HepG2 (cell line): ENCODE measurements around the gene TGFBRAP1. TPM values are rescaled to one million over a fixed set of nuclear protein-coding genes. Genes with fewer than 3 reads are reported as not detected.

Source experiments
- AFF4 ChIP-seq: sonication (generic); formaldehyde crosslinking; IDR thresholded peaks from 2 replicates; pipeline ENCODE4 v1.4.0; 2020; ENCODE audit warnings: missing genetic modification reagents
- CENPX ChIP-seq: sonication (generic); formaldehyde crosslinking; IDR thresholded peaks from 2 replicates; pipeline ENCODE4 v1.9.0; 2021; ENCODE audit warnings: mild to moderate bottlenecking, missing genetic modification reagents, moderate library complexity
- CREB3 ChIP-seq: sonication (generic); formaldehyde crosslinking; IDR thresholded peaks from 2 replicates; pipeline ENCODE4 v1.5.0; 2020; ENCODE audit warnings: missing genetic modification reagents
- FLYWCH1 ChIP-seq: sonication (generic); formaldehyde crosslinking; IDR thresholded peaks from 2 replicates; pipeline ENCODE4 v1.8.1; 2023; ENCODE audit warnings: mild to moderate bottlenecking, missing genetic modification reagents
- GMEB1 ChIP-seq: sonication (generic); formaldehyde crosslinking; IDR thresholded peaks from 2 replicates; pipeline ENCODE4 v1.5.1; 2020; ENCODE audit warnings: missing genetic modification reagents, mild to moderate bottlenecking, borderline replicate concordance
- ISX ChIP-seq: sonication (generic); formaldehyde crosslinking; conservative IDR thresholded peaks from 2 replicates; pipeline ENCODE4 v1.5.0; 2020; ENCODE audit warnings: missing genetic modification reagents
- MEIS2 ChIP-seq: sonication (generic); formaldehyde crosslinking; IDR thresholded peaks from 2 replicates; pipeline ENCODE4 v1.9.0; 2021; ENCODE audit warnings: mild to moderate bottlenecking, missing genetic modification reagents
- ZNF230 ChIP-seq: sonication (generic); formaldehyde crosslinking; IDR thresholded peaks from 2 replicates; pipeline ENCODE4 v1.4.0; 2020; ENCODE audit warnings: mild to moderate bottlenecking, missing genetic modification reagents
- ZNF615 ChIP-seq: sonication (generic); formaldehyde crosslinking; IDR thresholded peaks from 2 replicates; pipeline ENCODE4 v1.5.0; 2020; ENCODE audit warnings: mild to moderate bottlenecking, missing genetic modification reagents, borderline replicate concordance
- ZNF788 ChIP-seq: sonication (generic); formaldehyde crosslinking; IDR thresholded peaks from 2 replicates; pipeline ENCODE4 v1.5.0; 2020; ENCODE audit warnings: mild to moderate bottlenecking, missing genetic modification reagents, borderline replicate concordance
- ZSCAN12 ChIP-seq: sonication (generic); formaldehyde crosslinking; IDR thresholded peaks from 2 replicates; pipeline ENCODE4 v1.9.0; 2021; ENCODE audit warnings: mild to moderate bottlenecking, missing genetic modification reagents
- polyA plus RNA-seq, 8 experiments: library from polyadenylated mRNA; depleted of rRNA in 3 of 8; stranded (reverse) in 7 of 8; unstranded in 1 of 8; fragments of >200 nt; fragmentation: Illumina TruSeq in 4 of 8; extraction: Trizol in 4 of 8; gene quantifications; 2 replicates each; pipeline versions ENCODE4 v1.2.1 to v1.2.3, GENCODE V29; 2011 to 2016; ENCODE audit warnings: low read depth in 4 of 8, missing spikeins in 1 of 8, mixed read lengths in 1 of 8; ENCODE audit not compliant: insufficient read depth in 1 of 8
- total RNA-seq, 5 experiments: library from RNA; depleted of rRNA; stranded (reverse); fragments of >200 nt; fragmentation: Illumina TruSeq; extraction: Trizol; gene quantifications; 2 replicates each; pipeline ENCODE4 v1.2.3, GENCODE V29; 2016; ENCODE audit warnings: low read depth in 1 of 5
- TF ChIP-seq, protein P1 (sequence below): sonication (generic); formaldehyde crosslinking; IDR thresholded peaks from 2 replicates; pipeline ENCODE4 v1.5.0; 2020; ENCODE audit warnings: missing genetic modification reagents, mild to moderate bottlenecking, borderline replicate concordance

The TGFBRAP1 gene
- total and polyA plus RNA-seq, 2 of the 13 experiments (the other 11 are each of a cell fraction or from before 2014, with no cell fraction given), result 12.7 to 22.9 TPM

DNA sequence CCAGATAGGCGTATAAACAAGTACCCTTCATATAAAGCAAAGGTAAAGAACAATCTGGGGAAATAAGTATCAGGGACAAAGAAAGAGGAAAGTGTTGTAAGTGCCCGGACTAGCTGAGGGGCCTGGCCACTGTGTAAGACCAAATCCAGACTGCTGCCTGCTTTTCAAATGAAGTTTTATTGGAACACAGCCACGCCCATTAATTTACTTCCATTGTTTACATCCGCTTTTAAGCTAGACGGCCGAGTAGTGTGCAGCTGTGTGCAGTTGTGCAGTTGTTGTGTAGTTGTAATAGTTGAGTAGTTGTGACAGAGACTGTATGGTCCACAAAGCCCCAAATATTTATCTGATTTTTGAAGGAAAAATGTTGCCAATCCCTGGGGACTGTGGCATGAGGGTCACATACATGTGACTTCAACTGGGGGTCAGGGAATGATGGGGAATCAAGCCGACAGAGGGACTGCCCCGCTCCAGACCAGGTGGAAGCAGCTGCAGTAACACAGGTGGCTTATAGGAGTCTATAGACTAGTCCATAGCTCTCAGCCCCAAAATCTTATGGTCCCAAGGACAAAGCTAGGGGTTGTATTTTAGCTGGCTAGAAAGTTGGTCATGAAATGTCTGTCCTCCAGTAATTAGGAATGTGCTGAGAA is 39.3 kb upstream of the TGFBRAP1 start (continued):
- TF ChIP-seq AFF4 (CRISPR knock-in tag), result no peak
- TF ChIP-seq, protein P1, sequence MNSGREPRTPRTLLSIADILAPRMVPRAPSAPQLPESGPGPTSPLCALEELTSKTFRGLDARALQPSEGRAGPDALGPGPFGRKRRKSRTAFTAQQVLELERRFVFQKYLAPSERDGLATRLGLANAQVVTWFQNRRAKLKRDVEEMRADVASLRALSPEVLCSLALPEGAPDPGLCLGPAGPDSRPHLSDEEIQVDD (CRISPR knock-in tag), result no peak
- TF ChIP-seq ZNF615 (CRISPR knock-in tag), result no peak
- no peak for TF ChIP-seq GMEB1
- TF ChIP-seq CREB3 (CRISPR knock-in tag), result no peak
- TF ChIP-seq ZSCAN12 (CRISPR knock-in tag), result no peak
- no peak for TF ChIP-seq ISX (CRISPR knock-in tag)
- TF ChIP-seq ZNF230 (CRISPR knock-in tag), result no peak
- TF ChIP-seq CENPX (CRISPR knock-in tag), result no peak
- no peak for TF ChIP-seq MEIS2 (CRISPR knock-in tag)
- TF ChIP-seq FLYWCH1 (CRISPR knock-in tag), result no peak
- no peak for TF ChIP-seq ZNF788 (CRISPR knock-in tag)
- TF ChIP-seq, all 625 proteins: peak for 0
